SU-DHL-6 (cell line): ENCODE data around the gene SORCS2.

Experiments
- H2AFZ ChIP-seq: fragments of 200-600 bp; sonication (generic); 2 replicates; pipeline ENCODE4 v1.6.1; 2014; ENCODE audit warnings: low read depth, mild to moderate bottlenecking, moderate library complexity, mixed read lengths, antibody characterized with exemption, low read length; ENCODE audit not compliant: severe bottlenecking
- H3F3A ChIP-seq: fragments of 200-600 bp; shearing (Covaris generic); 2 replicates; pipeline ENCODE4 v1.6.0; 2016; ENCODE audit warnings: antibody characterized with exemption, mild to moderate bottlenecking; ENCODE audit not compliant: insufficient read depth
- H3K27ac ChIP-seq: fragments of 200-600 bp; sonication (generic); 2 replicates; pipeline ENCODE4 v1.5.1; 2016; ENCODE audit warnings: low read depth, mild to moderate bottlenecking, low read length, moderate library complexity, mixed read lengths
- H3K27me3 ChIP-seq: fragments of 200-600 bp; sonication (generic), shearing (Covaris generic); 2 replicates; pipeline ENCODE4 v1.6.0; 2014; ENCODE audit warnings: mild to moderate bottlenecking, low read length
- H3K36me3 ChIP-seq: fragments of 200-600 bp; sonication (generic); 2 replicates; pipeline ENCODE4 v1.6.1; 2014; ENCODE audit warnings: mild to moderate bottlenecking, low read length, mixed read lengths
- H3K4me2 ChIP-seq: fragments of 300-600, 200-600 bp; shearing (Covaris generic), sonication (generic); 2 replicates; pipeline ENCODE4 v1.6.0; 2014; ENCODE audit warnings: low read length, low read depth, mild to moderate bottlenecking; ENCODE audit not compliant: poor library complexity, severe bottlenecking
- H3K4me3 ChIP-seq: fragments of 200-600 bp; sonication (generic); 2 replicates; pipeline ENCODE4 v1.5.1; 2014; ENCODE audit warnings: antibody characterized with exemption, low read length, mild to moderate bottlenecking, mixed read lengths; ENCODE audit not compliant: insufficient read depth, poor library complexity, severe bottlenecking
- H3K79me2 ChIP-seq: fragments of 200-600 bp; sonication (generic); 2 replicates; pipeline ENCODE4 v1.6.1; 2014; ENCODE audit warnings: mild to moderate bottlenecking, low read length, moderate library complexity; ENCODE audit not compliant: insufficient read depth
- H3K9ac ChIP-seq: fragments of 200-600 bp; sonication (generic); 2 replicates; pipeline ENCODE4 v1.7.0; 2014; ENCODE audit warnings: mild to moderate bottlenecking, low read length
- H3K9me2 ChIP-seq: fragments of 200-600 bp; sonication (generic); replicated peaks from 2 replicates; pipeline ENCODE4 v1.6.1; 2014; ENCODE audit warnings: low read length; ENCODE audit not compliant: insufficient read depth
- H3K9me3 ChIP-seq: fragments of 200-600 bp; sonication (generic); 2 replicates; pipeline ENCODE4 v1.6.1; 2014; ENCODE audit warnings: low read length, mixed read lengths; ENCODE audit not compliant: insufficient read depth
- H4K20me1 ChIP-seq: fragments of 200-600 bp; sonication (generic); 2 replicates; pipeline ENCODE4 v1.6.1; 2014; ENCODE audit warnings: low read depth, mild to moderate bottlenecking, antibody characterized with exemption, low read length, moderate library complexity, mixed read lengths
- CTCF ChIP-seq: fragments of 200-600 bp; sonication (generic); IDR thresholded peaks from one replicate; pipeline ENCODE4 v1.5.1; 2017; ENCODE audit warnings: antibody characterized with exemption, mild to moderate bottlenecking, low read length, moderate library complexity; ENCODE audit not compliant: insufficient read depth, poor library complexity, severe bottlenecking
- EZH2phosphoT487 ChIP-seq: fragments of 200-600 bp; sonication (generic), shearing (Covaris generic); conservative IDR thresholded peaks from 2 replicates; pipeline ENCODE4 v1.6.1; 2018; ENCODE audit warnings: mild to moderate bottlenecking, antibody characterized with exemption, low read length, moderate library complexity, mixed read lengths

The SORCS2 gene

GRCh38 chr4:7678318-7678852 lies 486.0 kb downstream of the SORCS2 start:
- no peaks in the 10 kb centered on the region for H3K27me3 ChIP-seq
- no peaks in the 10 kb centered on the region for H3F3A ChIP-seq
- no peaks in the 10 kb centered on the region for H3K9me2 ChIP-seq

GRCh38 chr4:7679406-7680040 lies 487.2 kb downstream of the SORCS2 start:
- Histone ChIP-seq H4K20me1 (no peaks in the 10 kb centered on the region), H3K9ac (no peak overlapping the region), H3K9me3 (no peaks in the 10 kb centered on the region), H3F3A (no peaks in the 10 kb centered on the region), H3K27ac (no peak overlapping the region), H2AFZ (no peak overlapping the region), H3K4me2 (no peak overlapping the region), H3K9me2 (no peaks in the 10 kb centered on the region), H3K27me3 (no peaks in the 10 kb centered on the region), H3K36me3 (no peaks in the 10 kb centered on the region), H3K4me3 (no peak overlapping the region), H3K79me2 (no peaks in the 10 kb centered on the region)
- TF ChIP-seq EZH2phosphoT487 (no peak), CTCF (no peak)

More at GRCh38 chr4:7678318-7678852, 486.0 kb downstream of the SORCS2 start:
- TF ChIP-seq EZH2phosphoT487, result no peak
- no peak for TF ChIP-seq CTCF
- Histone ChIP-seq H4K20me1 (no peaks in the 10 kb centered on the region), H3K4me3 (no peak overlapping the region), H3K79me2 (no peaks in the 10 kb centered on the region), H2AFZ (no peak overlapping the region), H3K27ac (no peak overlapping the region), H3K9me3 (no peaks in the 10 kb centered on the region), H3K4me2 (no peak overlapping the region), H3K9ac (no peak overlapping the region), H3K36me3 (no peaks in the 10 kb centered on the region)

- TF ChIP-seq CTCF, result no peak
- no peak for TF ChIP-seq EZH2phosphoT487
- H3K36me3 ChIP-seq, result no peaks in the 10 kb centered on the region
- H3F3A ChIP-seq, result no peaks in the 10 kb centered on the region
- no peak overlapping the region for H2AFZ ChIP-seq
- H3K9me2 ChIP-seq, result no peaks in the 10 kb centered on the region
- H3K9me3 ChIP-seq, result no peaks in the 10 kb centered on the region
- H3K4me2 ChIP-seq, result no peak overlapping the region
- no peak overlapping the region for H3K4me3 ChIP-seq
- H4K20me1 ChIP-seq, result no peaks in the 10 kb centered on the region
- no peaks in the 10 kb centered on the region for H3K27me3 ChIP-seq
- H3K27ac ChIP-seq, result no peak overlapping the region
- no peak overlapping the region for H3K9ac ChIP-seq
- no peaks in the 10 kb centered on the region for H3K79me2 ChIP-seq
Measured at GRCh38 chr4:7680106-7680505, 487.8 kb downstream of the SORCS2 start.
